Right atrium auricular region (tissue), 2 donors: ENCODE measurements around the gene CADM2. TPM values are rescaled to one million over a fixed set of nuclear protein-coding genes. Genes with fewer than 3 reads are reported as not detected.

Experiments used
- DNase-seq: peaks from one replicate; pipeline ENCODE4 v3.0.0-alpha.2; 2019; ENCODE audit warnings: low spot score
- H3K27ac ChIP-seq, 2 donors: fragments of 200-600 bp; sonication (generic); 1 replicate in 1 of 2; 2 replicates in 1 of 2; pipeline ENCODE4 v1.5.1; 2016 to 2019
- H3K27me3 ChIP-seq, 2 donors: fragments of 200-600 bp; sonication (generic); one replicate each; pipeline versions ENCODE4 v1.5.1 to v1.6.0; 2017 to 2019
- H3K36me3 ChIP-seq: fragments of 200-600 bp; sonication (generic); one replicate; pipeline ENCODE4 v1.5.1; 2016
- H3K4me1 ChIP-seq, 2 donors: fragments of 200-600 bp; sonication (generic); one replicate each; pipeline versions ENCODE4 v1.5.1 to v1.6.0; 2017 to 2019
- H3K4me3 ChIP-seq, 2 donors: fragments of 200-600 bp; sonication (generic); 1 replicate in 1 of 2; 2 replicates in 1 of 2; pipeline ENCODE4 v1.5.1; 2017 to 2019; ENCODE audit warnings: mild to moderate bottlenecking in 1 of 2, moderate library complexity in 1 of 2
- H3K9me3 ChIP-seq, 2 donors: fragments of 200-600 bp; sonication (generic); one replicate each; pipeline ENCODE4 v1.5.1; 2019
- total RNA-seq, 2 donors: library from RNA; depleted of rRNA; stranded (reverse); fragments of >200 nt; gene quantifications; one replicate each; pipeline ENCODE4 v1.1.0, GENCODE V29; 2016
- TF ChIP-seq, protein P1 (sequence below), 2 donors: fragments of 200-600 bp; sonication (generic); IDR thresholded peaks; one replicate each; pipeline ENCODE4 v1.5.1; 2019; ENCODE audit warnings: antibody characterized with exemption in 2 of 2

The CADM2 gene
- total RNA-seq, 2 donors from 2014 or later, result 6.5 to 9.5 TPM

DNA sequence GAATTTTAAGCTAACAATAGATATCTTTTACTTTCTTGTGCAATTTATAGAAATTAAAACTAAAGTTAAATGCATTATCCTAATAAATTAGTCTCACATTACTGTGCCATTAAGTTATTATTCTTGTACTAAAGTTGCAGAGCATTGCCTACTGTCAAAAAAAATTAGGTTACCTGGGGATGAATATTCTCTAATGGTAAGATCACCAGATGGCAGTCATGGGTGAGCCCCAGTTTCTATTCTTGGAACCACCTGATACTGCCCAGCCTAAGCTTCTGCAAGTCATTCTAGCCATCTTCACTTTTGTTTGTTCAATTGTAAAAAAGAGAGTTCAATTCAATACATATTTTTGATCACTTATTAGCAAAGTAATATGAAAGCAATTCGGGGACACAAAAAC is 213.2 kb downstream of the CADM2 start:
- no peaks in the 10 kb centered on the region for H3K27me3 ChIP-seq
- H3K27ac ChIP-seq, result no peak overlapping the region
- no peaks in the 10 kb centered on the region for H3K9me3 ChIP-seq
- TF ChIP-seq, protein P1, sequence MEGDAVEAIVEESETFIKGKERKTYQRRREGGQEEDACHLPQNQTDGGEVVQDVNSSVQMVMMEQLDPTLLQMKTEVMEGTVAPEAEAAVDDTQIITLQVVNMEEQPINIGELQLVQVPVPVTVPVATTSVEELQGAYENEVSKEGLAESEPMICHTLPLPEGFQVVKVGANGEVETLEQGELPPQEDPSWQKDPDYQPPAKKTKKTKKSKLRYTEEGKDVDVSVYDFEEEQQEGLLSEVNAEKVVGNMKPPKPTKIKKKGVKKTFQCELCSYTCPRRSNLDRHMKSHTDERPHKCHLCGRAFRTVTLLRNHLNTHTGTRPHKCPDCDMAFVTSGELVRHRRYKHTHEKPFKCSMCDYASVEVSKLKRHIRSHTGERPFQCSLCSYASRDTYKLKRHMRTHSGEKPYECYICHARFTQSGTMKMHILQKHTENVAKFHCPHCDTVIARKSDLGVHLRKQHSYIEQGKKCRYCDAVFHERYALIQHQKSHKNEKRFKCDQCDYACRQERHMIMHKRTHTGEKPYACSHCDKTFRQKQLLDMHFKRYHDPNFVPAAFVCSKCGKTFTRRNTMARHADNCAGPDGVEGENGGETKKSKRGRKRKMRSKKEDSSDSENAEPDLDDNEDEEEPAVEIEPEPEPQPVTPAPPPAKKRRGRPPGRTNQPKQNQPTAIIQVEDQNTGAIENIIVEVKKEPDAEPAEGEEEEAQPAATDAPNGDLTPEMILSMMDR (IDR thresholded peaks at IDR 0.05), result no peak
- no peaks in the 10 kb centered on the region for H3K36me3 ChIP-seq
- no peak overlapping the region for H3K4me3 ChIP-seq
- no peaks in the 10 kb centered on the region for H3K4me1 ChIP-seq
- DNase-seq, result no peak

DNA sequence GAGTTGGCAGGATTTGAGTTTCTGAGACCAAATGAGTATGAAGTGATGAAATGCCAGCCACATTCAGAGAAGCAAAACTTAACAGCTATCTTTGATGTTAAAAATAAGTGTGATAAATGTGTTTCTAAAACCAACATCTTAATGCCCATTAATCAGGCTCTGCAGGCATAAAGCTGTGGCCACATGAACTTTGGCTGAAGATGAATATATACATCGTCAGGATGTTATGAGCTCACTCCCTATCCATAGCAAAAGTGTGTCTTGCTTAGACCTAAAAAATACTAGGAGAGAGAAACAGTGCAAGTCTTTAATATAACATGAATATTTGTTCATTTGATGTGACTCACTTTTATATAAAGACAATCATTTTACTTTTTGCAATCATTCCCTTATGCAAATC is 218.0 kb downstream of the CADM2 start:
- H3K9me3 ChIP-seq, result no peaks in the 10 kb centered on the region
- TF ChIP-seq, protein P1 (IDR thresholded peaks at IDR 0.05), result no peak
- H3K4me1 ChIP-seq, result no peaks in the 10 kb centered on the region
- DNase-seq, result no peak
- H3K27ac ChIP-seq, result no peak overlapping the region
- H3K36me3 ChIP-seq, result no peaks in the 10 kb centered on the region
- no peaks in the 10 kb centered on the region for H3K27me3 ChIP-seq
- no peak overlapping the region for H3K4me3 ChIP-seq

DNA sequence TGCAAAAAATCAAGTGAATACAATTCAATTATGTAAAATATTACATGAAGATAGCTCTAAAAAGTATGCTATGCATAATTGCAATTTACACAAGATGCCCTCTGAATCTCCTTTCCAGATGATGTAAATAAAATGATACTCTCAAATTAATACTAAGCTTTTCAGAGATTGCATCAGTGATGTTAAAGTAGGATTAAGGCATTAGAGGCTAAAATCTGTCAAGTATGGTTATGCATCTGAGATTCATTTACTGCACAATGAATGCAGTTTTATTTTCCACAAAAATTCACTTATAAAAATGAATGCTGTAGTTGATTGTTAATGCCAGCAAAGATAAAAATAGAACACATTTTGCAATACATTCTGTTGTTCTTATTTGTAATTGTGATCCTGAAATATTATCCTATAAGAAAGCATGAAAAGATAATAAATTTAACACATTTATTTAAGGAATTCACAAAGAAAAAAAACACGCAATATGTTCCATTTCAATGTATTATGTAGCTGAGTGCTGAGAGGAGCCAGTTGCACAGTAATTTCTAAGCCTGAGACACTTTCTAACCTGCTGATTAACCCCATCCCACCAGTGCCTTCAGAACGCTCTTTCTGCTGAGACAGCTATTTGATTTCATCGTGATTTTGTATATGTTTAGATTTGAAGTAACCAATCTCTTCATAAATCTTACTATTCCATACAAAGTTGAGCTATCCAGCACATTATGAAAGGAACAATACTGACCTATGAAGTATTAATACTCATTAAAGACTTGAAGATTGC is 224.4 kb downstream of the CADM2 start:
- Histone ChIP-seq H3K27ac (no peak overlapping the region), H3K4me3 (no peak overlapping the region), H3K27me3 (no peaks in the 10 kb centered on the region), H3K4me1 (no peaks in the 10 kb centered on the region), H3K9me3 (no peaks in the 10 kb centered on the region), H3K36me3 (no peaks in the 10 kb centered on the region)
- DNase-seq, result no peak
- TF ChIP-seq, protein P1 (IDR thresholded peaks at IDR 0.05), result no peak

DNA sequence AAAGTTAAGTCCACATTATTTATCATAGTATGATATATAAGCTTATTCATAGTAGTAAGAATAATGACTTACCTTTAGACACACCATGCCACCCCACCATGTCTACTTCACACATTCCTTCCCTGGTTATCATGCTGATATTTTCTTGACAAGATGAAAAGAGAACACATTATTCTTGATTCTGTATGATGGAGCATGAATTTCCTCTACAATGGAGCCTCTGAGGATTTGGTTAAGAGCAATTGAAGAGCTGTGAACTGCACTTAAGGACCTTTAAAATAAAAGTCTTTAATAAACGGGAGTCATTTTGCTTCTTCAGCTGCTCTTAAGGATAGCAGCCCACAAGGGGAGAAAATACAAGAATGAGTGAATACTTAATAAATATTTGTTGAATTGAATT is 226.7 kb downstream of the CADM2 start:
- Histone ChIP-seq H3K27me3 (no peaks in the 10 kb centered on the region), H3K9me3 (no peaks in the 10 kb centered on the region), H3K27ac (no peak overlapping the region), H3K4me3 (no peak overlapping the region), H3K36me3 (no peaks in the 10 kb centered on the region), H3K4me1 (no peaks in the 10 kb centered on the region)
- TF ChIP-seq, protein P1 (IDR thresholded peaks at IDR 0.05), result no peak
- DNase-seq, result no peak

DNA sequence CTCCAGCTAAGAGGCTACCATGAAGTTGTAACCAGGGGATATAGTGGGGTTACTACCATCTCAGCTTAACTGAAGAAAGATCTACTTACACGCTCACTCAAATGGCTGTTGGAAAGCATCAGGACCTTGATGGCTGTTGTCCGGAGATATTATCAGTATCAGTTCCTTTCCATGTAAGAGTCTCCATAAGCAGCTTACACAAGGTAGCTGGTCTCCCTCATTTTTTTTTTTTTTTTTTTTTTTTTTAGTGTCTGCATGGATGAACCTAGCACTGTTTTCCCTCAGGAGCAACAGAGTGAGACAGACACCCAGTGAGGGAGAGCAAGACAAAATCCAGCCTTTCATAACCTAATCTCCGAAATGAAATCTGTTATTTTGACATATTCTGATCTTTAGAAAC is 230.9 kb downstream of the CADM2 start:
- TF ChIP-seq, protein P1 (IDR thresholded peaks at IDR 0.05), result no peak
- Histone ChIP-seq H3K9me3 (no peaks in the 10 kb centered on the region), H3K27me3 (no peaks in the 10 kb centered on the region), H3K36me3 (no peaks in the 10 kb centered on the region), H3K27ac (no peak overlapping the region), H3K4me3 (no peak overlapping the region), H3K4me1 (no peaks in the 10 kb centered on the region)
- DNase-seq, result no peak

DNA sequence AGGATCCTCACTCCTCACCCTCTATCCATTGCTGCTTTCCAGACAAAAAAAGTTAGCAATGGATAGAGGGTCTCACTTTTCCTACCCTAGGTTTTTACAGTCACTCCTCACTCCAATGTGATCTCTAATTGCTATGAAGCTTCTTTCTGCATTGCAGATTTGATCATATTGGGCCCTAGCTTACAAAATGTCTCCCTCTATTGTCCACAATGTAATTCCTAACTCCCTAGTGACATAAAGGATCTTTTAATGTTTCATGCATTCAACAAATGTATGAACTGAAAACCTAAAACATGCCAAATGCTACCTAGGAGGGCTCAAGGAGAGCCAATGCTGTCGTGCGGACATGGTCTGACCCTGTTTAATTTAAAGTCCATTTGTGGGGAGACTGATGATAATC is 234.8 kb downstream of the CADM2 start:
- DNase-seq, result no peak
- Histone ChIP-seq H3K4me1 (no peaks in the 10 kb centered on the region), H3K4me3 (no peak overlapping the region), H3K27ac (no peak overlapping the region), H3K27me3 (no peaks in the 10 kb centered on the region), H3K9me3 (no peaks in the 10 kb centered on the region), H3K36me3 (no peaks in the 10 kb centered on the region)
- TF ChIP-seq, protein P1 (IDR thresholded peaks at IDR 0.05), result no peak
